ENCODE results near the gene TMBIM1. TPM values are rescaled to one million over a fixed set of nuclear protein-coding genes. Genes with fewer than 3 reads are reported as not detected.

The TMBIM1 gene
- total and polyA plus RNA-seq, 9 of the 15 experiments (the other 6 are each of a cell fraction or from before 2014, with no cell fraction given): 14.2 to 105 (median 47.0) TPM

GRCh38 chr2:218332920-218333645, 40.8 kb upstream of the TMBIM1 start (continued):
- TF ChIP-seq ZBTB11 (CRISPR knock-in tag; IDR thresholded peaks at IDR 0.05) (peak in 1 of 3 experiments; percentile 48; a peak in 1 of 6 replicates), MITF (IDR thresholded peaks at IDR 0.05) (no peak), ZNF282 (CRISPR knock-in tag; IDR thresholded peaks at IDR 0.05) (no peak), THAP7 (CRISPR knock-in tag; IDR thresholded peaks at IDR 0.05) (no peak), SFPQ (IDR thresholded peaks at IDR 0.05; ENCODE audit: low read depth, low read length) (no peak), HNRNPUL1 (IDR thresholded peaks at IDR 0.05; ENCODE audit: low read length) (no peak), KDM4B (IDR thresholded peaks at IDR 0.05; ENCODE audit: borderline replicate concordance in 2 of 2, low read depth in 1 of 2) (0 out of 4 replicates have a peak, but pooled peaks of 1 of the 2 experiments have one; percentile 18), NR0B1 (IDR thresholded peaks at IDR 0.05; ENCODE audit: partially characterized antibody) (no peak), HMGN3 (IDR thresholded peaks at IDR 0.05; ENCODE audit: borderline replicate concordance, extremely low read depth, insufficient read length, low read depth, low read length) (no peak), RHOXF2B (CRISPR knock-in tag; conservative IDR thresholded peaks at IDR 0.05) (no peak), BMI1 (IDR thresholded peaks at IDR 0.05; ENCODE audit: low read length) (no peak), ZBTB17 (CRISPR knock-in tag; IDR thresholded peaks at IDR 0.05) (no peak), MTA2 (IDR thresholded peaks at IDR 0.05; ENCODE audit: low read depth) (peak; percentile 62; the same call in 1 of the 2 replicates), ZC3H4 (CRISPR knock-in tag; IDR thresholded peaks at IDR 0.05; ENCODE audit: borderline replicate concordance) (no peak), PHF20 (IDR thresholded peaks at IDR 0.05; ENCODE audit: partially characterized antibody) (no peak)
